HG03066 (cell line): Measurements from ENCODE around the gene CCK.
A peak's percentile ranks its signal among the peaks of the same experiment; 100 is the strongest.

ENCODE experiments used
- ATAC-seq: cut with Tn5 transposase; IDR thresholded peaks from one replicate; pipeline ENCODE4 v1.9.1; 2021; ENCODE audit warnings: low read depth; ENCODE audit not compliant: unreplicated experiment

CCK gene

GRCh38 chr3:42226470-42227425 is 39.2 kb downstream of the CCK start:
- no peak for ATAC-seq

GRCh38 chr3:42225486-42226363 is 40.3 kb downstream of the CCK start:
- ATAC-seq, result no peak

- ATAC-seq, result no peak
Measured at GRCh38 chr3:42224658-42225421, 41.1 kb downstream of the CCK start.

- ATAC-seq, result no peak
Measured at GRCh38 chr3:42224178-42224577, 41.8 kb downstream of the CCK start.

- no peak for ATAC-seq
Measured at GRCh38 chr3:42222942-42223693, 42.9 kb downstream of the CCK start.

- no peak for ATAC-seq
Measured at GRCh38 chr3:42220436-42221121, 45.4 kb downstream of the CCK start.

GRCh38 chr3:42216931-42217333 is 49.1 kb downstream of the CCK start:
- ATAC-seq, result no peak

GRCh38 chr3:42216302-42216701 is 49.7 kb downstream of the CCK start:
- peak; percentile 51 for ATAC-seq

DNA sequence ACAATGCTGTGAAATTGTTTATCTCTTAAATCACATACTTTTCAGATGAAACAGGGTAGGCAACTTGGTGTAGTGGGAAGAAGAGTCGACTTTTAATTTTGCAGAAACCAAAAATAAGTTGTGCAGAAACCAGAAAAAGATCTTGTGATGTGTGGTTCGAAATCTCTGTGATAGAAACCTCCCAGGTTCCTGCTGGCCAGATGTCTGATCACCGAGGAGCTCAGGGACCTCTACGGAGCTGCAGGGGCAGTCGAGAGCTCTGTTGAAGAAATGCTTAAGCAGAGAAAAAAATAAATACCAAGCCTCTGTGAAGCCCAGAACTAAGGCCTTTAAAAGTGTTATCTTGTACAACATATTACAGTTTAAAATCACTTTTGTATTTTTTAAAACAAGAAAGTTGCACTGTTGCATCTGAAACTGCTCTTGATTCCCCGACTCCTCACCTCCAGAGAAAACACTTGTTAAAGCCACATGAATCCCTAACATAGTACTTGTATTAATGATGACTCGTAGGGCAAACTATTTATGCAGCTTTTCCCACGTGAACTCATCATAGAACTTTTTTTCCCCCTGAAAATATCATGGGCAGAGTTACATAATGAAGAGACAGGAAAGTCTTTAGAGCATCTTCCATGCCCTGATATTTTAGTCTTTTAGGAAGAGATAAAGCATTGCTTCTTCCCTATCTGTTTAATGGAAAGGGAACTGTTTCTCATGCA is 51.3 kb downstream of the CCK start:
- ATAC-seq, result peak; percentile 58

DNA sequence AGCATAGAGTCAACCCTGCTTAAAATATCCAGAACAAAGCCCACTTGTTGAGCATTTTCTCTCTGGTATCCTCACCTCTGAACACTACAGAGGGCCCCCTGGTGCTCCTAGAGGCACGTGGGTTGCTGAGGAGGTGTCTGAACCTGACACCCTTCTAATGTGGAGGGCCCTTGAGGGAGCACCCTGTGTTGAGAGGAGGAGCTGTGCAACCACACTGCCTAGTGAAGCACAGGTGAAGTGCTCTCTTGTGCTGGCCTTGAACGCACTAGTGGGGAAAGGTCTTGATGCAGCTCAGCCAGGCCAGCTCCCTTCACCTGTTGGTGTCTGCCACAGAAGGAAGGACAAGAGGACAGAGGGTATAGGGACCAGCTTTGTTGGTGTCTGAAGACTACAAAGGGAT is 51.9 kb downstream of the CCK start:
- peak; percentile 32 for ATAC-seq

DNA sequence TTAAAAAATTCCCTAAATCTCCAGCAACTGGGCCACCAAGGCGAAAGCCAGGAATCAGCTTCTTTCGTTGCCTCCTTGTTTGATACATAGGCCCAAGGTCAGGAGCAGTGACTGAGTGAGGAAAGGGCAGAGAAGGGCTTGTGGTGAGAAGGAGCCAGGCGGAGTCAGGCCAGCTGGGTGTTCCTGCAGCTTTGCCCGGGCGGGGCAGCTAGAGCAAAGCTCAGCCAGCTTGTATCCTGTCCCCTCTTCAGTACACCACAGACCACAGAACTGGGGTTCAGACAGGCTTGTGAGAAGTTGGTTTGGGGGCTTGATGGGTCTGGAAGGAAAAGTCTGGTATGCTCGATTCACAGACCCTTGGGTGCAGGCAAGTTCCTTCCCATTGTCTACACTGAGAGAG is 52.6 kb downstream of the CCK start:
- no peak for ATAC-seq

- ATAC-seq, result no peak
Measured at GRCh38 chr3:42210726-42211125, 55.3 kb downstream of the CCK start.

GRCh38 chr3:42209917-42210316 is 56.1 kb downstream of the CCK start:
- no peak for ATAC-seq
